GM19193 (cell line): Measurements from ENCODE around the gene SCYGR8.

Experiments
- POLR2A ChIP-seq: IDR thresholded peaks from 4 replicates; pipeline ENCODE4 v1.6.1; 2011; ENCODE audit not compliant: insufficient read depth, insufficient read length; ENCODE audit errors: extremely low read depth

SCYGR8 gene, protein sequence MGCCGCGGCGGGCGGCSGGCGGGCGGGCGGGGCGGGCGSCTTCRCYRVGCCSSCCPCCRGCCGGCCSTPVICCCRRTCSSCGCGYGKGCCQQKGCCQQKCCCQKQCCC

GRCh38 chr2:227745594-227745993 is at the start of gene SCYGR8:
TSS of gene SCYGR8 (plus strand) at chr2:227745894. CDS start at chr2:227745894, 0 bp downstream.
- TF ChIP-seq POLR2A, result no peak

DNA sequence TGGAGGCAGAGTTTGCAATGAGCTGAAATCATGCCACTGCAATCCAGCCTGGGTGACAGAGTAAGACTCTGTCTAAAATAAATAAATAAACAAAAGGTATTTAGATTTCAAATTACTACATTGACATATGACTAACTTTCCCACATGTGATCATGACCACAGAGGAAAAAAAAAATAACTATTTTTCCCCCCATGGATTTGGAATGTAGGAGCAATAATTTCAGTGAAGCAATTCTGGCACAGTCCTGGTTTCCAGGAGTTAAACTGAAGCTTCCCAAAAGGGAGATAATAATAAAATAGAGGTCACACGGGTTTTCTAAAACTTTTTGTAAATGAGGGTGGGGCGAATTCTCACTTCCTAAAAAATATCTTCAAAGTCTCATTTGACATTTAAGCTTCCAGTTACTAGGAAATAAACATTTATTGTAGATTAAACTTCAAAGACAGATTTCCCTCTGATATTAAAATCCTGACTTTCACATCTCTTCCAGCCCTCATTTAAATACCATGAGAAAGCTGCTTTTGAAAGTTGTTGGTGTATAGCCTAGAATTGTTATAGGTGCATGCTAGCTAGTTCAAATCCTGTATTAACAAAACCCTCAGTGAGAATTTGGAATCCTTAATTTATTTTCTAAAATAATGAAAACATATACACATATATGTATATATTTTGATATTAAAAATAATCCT is 48.6 kb upstream of the SCYGR8 start:
- TF ChIP-seq POLR2A, result no peak

GRCh38 chr2:227701556-227701955 is 44.1 kb upstream of the SCYGR8 start:
- TF ChIP-seq POLR2A, result no peak

GRCh38 chr2:227703280-227703732 is 42.4 kb upstream of the SCYGR8 start:
- no peak for TF ChIP-seq POLR2A

GRCh38 chr2:227703961-227704360 is 41.7 kb upstream of the SCYGR8 start:
- no peak for TF ChIP-seq POLR2A

DNA sequence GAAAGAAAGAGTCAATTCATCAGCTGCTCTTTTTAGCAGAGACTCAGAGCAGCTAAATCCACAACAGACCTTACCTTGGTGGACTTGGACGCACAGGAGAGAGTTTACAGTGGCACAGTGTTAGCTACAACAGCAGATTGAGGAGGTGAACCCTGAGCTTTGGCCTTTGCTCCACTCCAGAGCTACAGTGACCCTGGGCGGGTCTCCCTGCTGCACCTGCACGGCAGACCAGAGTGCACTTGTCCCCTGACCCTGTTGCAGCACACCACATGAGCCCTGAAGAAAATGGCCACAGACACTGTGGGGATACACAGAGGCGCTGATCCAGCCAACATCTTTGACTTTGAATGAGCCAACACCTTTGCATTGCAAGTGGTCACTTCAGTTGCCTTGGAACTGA is 38.8 kb upstream of the SCYGR8 start:
- no peak for TF ChIP-seq POLR2A

GRCh38 chr2:227707390-227707789 is 38.3 kb upstream of the SCYGR8 start:
- TF ChIP-seq POLR2A, result no peak

- no peak for TF ChIP-seq POLR2A
These were observed 34.7 kb upstream of the SCYGR8 start for GRCh38 chr2:227710986-227711385.

DNA sequence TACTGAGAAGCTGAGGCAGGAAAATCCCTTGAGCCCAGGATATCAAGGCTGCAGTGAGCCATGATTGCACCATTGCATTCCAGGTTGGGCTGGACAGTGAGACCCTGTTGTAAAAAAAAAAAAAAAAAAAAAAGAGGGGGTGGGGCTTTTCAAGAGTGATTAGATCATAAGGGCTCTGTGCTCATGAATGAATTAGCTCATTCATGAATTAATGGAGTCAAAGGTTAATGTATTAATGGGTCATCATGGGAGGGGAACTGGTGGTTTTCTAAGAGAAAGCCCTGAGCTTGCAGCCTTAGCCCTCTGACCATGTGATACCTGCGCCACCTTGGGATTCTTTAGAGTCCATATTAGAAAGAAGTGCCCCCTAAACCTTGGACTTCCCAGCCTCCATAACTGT is 32.4 kb upstream of the SCYGR8 start:
- TF ChIP-seq POLR2A, result no peak

DNA sequence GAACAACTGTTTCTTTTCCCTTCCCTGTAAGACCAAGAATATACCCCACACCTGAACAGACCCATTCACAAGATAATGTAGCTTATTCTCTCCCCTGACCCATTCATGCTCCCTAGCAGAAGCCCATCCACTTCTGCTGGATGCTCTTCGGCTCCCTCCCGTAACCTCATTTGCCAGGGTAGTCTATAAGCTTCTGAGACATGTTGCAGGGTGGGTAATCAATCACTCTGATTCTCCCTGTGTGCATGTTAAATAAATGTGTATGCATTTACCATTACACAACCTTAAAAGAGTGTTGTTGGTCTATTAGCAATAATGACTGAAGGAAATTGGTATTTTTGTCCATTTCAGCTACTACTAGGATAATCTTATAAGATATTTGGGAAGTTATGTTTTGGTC is 29.2 kb upstream of the SCYGR8 start:
- no peak for TF ChIP-seq POLR2A

DNA sequence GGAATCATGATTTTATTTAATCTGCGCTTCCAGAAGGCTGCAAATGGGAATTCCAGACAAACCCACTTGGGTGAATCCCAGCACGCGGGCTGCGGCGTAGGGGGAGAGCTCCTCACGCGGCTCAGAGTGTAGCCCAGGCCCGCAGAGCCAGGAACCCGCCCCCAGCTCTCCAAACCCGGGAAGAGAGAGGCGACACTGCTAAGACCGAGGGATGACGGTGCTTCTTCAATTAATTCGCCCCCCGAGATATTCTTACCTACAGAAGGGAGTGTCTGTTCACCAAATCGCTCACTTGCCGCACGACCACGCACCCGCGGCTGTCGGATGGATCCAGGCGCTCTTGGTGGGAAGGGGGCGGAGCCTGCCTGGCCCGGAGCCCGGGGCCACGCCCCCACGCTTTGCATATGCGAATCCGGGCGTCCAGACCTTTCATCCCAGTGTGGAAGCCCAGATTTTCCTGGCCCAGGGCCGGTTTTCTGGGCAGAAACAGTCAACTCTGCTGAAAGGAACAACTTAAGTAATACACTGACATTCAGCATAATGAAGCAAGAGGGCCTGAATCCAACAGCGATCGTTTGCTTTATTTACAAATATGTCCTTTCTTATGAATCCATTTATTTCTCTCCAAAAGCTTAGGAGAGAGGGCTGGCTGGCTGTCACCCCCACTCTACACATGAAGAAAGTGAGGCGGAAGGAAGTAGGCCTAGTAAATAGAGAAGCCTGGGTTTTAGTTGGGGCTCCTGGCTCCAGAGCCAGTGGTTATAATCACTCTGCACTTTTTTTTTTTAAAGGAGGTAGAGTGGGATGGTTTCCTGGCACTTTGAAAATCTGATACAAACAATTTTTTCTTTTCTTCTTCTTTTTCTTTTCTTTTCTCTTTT is 27.8 kb upstream of the SCYGR8 start, which contains the start of gene SLC19A3:
Gene SLC19A3, minus strand, starts transcription at position 342 of the 881 bp plus-strand sequence. CDS start 15,710 bp downstream, outside the sequence.
- no peak for TF ChIP-seq POLR2A

DNA sequence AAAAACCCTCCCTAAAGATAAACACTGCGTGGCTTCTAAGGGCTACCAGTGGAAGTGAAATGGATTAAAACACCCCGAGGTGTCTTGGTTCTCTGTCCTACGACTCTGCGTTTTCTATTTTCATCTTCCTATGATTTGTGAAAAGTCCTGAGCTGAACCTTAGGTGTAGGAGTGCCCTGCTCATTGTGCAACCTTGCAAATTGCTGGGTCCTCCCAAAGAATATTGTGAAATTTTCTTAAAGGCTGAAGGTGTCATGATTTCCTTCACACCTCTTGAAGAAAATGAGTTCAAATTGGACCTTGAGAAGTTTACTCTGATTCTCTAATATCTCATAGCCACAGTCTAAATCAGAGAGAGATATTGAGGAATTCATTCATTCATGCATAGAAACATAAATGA is 26.1 kb upstream of the SCYGR8 start:
- TF ChIP-seq POLR2A, result no peak

DNA sequence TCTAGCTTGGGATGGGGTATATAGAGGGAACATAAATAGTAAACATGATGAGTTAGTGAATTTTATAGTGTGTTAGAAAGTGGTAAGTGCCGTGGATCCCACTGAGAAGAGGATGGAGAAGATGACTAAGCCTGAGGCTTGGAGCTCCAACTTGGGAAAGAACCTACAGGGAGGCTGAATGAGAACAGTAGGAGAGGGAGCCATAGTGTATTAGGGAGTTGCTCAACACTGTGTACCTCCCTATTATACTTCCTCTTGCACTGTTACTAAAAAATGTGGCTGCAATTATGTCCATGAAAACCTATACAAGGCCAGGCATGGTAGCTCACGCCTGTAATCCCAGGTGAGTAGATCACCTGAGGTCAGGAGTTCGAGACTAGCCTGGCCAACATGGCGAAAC is 25.0 kb upstream of the SCYGR8 start:
- no peak for TF ChIP-seq POLR2A

- no peak for TF ChIP-seq POLR2A
These were observed 21.2 kb upstream of the SCYGR8 start, which contains the start of gene SCYGR6 for GRCh38 chr2:227724394-227725039. TSS of gene SCYGR6 (minus strand) at chr2:227724757. CDS start at chr2:227724757, 0 bp downstream.

DNA sequence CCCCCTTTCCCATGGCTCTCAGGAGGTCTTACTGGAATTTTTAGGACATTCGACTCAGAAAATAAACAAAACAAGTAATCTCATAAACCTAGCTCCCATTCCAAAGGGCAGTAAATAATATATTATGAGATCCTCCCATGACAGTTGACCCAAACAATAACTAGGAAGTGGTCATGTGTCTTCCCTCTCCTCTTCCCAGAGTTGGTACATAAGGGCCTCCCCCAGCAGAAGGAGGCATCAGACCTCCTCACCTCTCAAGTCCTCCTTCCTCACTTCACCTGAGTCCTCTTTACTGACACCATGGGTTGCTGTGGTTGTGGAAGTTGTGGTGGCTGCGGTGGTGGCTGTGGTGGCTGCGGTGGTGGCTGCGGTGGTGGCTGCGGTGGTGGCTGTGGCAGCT is 17.7 kb upstream of the SCYGR8 start, which contains the start of gene SCYGR7:
Gene SCYGR7, plus strand, starts transcription at position 301 of the 400 bp plus-strand sequence. Its CDS starts 0 bp downstream, at position 301.
- no peak for TF ChIP-seq POLR2A

DNA sequence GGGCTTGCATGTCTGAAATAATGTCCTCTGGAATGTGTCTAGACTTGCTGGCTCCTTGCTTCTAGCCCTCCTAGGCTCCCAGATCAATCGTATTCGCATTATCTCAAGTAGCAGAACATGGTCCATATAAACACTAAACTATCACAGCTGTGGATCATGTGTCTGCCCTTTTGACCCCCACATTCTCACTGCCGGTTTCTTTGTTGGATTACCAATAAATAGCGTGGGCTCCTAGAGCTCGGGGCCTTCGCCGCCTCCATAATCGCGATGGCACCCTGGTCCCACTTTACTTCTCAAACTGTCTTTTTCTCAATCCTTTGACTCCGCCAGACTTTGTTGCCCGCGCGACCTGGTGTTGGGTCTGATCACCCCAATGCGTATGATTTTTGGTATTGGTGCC is 6.3 kb upstream of the SCYGR8 start:
- no peak for TF ChIP-seq POLR2A

DNA sequence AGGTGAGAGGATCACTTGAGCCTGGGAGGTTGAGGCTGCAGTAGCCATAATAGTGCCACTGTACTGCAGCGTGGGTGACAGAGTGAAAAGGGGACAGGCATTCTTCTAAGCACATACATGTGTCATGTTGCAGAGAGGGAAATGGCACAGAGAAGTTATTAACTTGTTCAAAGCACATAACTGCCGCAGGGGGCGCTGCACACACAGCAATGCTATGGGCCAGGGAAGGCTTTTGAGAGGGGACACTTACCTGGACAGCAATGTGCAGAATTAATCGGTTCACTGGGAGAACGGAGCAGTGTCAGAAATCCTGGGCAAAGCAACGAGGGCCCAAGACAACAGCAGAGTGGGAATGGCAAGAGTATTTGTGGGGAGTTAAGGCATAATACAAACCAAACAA is 2.4 kb downstream of the SCYGR8 start:
- no peak for TF ChIP-seq POLR2A
